Lung microvascular endothelial cell (primary cell): Measurements from ENCODE around the gene FZD4. TPM values are rescaled to one million over a fixed set of nuclear protein-coding genes. Genes with fewer than 3 reads are reported as not detected.
"Not testable (repeated sequence)": the region's sequence is repeated elsewhere in the genome, so short reads cannot be mapped to it uniquely, and the experiment has no call there.

ENCODE experiments used
- DNase-seq, 2 donors: peaks; one replicate each; pipeline versions ENCODE4 v3.0.0 to v3.0.0-alpha.2; 2010; ENCODE audit warnings: low read depth in 2 of 2
- total RNA-seq: library from RNA; depleted of rRNA; stranded (reverse); fragments of >200 nt; gene quantifications from 2 replicates; pipeline ENCODE4 v1.2.1, GENCODE V29; 2014

Gene FZD4
- total RNA-seq, 1 donor from 2014 or later = 133 TPM

GRCh38 chr11:86977441-86978050 is 22.4 kb upstream of the FZD4 start:
- DNase-seq = no peak

- no peak for DNase-seq
Observed at GRCh38 chr11:86972734-86973133, 17.5 kb upstream of the FZD4 start.

- peak; percentile 62 to 65 for DNase-seq
Observed at GRCh38 chr11:86969258-86969657, 14.1 kb upstream of the FZD4 start.

- DNase-seq = not testable (repeated sequence)
Observed at GRCh38 chr11:86967601-86968000, 12.4 kb upstream of the FZD4 start.

- DNase-seq = no peak
Observed at GRCh38 chr11:86957976-86958646, 2.9 kb upstream of the FZD4 start.

GRCh38 chr11:86956905-86957195 is 1.7 kb upstream of the FZD4 start:
- no peak for DNase-seq

GRCh38 chr11:86955111-86955360 is 159 bp downstream of the FZD4 start:
- DNase-seq = no peak

GRCh38 chr11:86954269-86955110 is 705 bp downstream of the FZD4 start:
- DNase-seq = peak; percentile 38 to 54

- peak; percentile 45 to 51 for DNase-seq
Observed at GRCh38 chr11:86952221-86952875, 2.8 kb downstream of the FZD4 start.

GRCh38 chr11:86951706-86952105 is 3.5 kb downstream of the FZD4 start:
- peak; percentile 62 to 67 for DNase-seq

- DNase-seq = no peak
Observed at GRCh38 chr11:86950661-86950995, 4.6 kb downstream of the FZD4 start.

- DNase-seq = peak in 1 of 2 donors; percentile 25
Observed at GRCh38 chr11:86949995-86950660, 5.1 kb downstream of the FZD4 start.

- no peak for DNase-seq
Observed at GRCh38 chr11:86948733-86949132, 6.5 kb downstream of the FZD4 start.

- DNase-seq = peak in 1 of 2 donors; percentile 82
Observed at GRCh38 chr11:86947541-86947940, 7.7 kb downstream of the FZD4 start.

- not testable (repeated sequence) for DNase-seq
Observed at GRCh38 chr11:86943505-86943904, 11.7 kb downstream of the FZD4 start.

GRCh38 chr11:86941871-86942599 is 13.2 kb downstream of the FZD4 start:
- peak; percentile 30 to 39 for DNase-seq

- no peak for DNase-seq
Observed at GRCh38 chr11:86941077-86941870, 13.9 kb downstream of the FZD4 start.

GRCh38 chr11:86940122-86940777 is 14.9 kb downstream of the FZD4 start:
- peak in 1 of 2 donors; percentile 67 for DNase-seq

- peak; percentile 77 to 79 for DNase-seq
Observed at GRCh38 chr11:86938900-86939880, 16.0 kb downstream of the FZD4 start.
